SK-N-MC (cell line): ENCODE data around the gene NUDC.

ENCODE experiments used
- EZH2 ChIP-seq: fragments of 200-600 bp; sonication (generic); IDR thresholded peaks from one replicate; pipeline ENCODE4 v1.6.1; 2017; ENCODE audit warnings: antibody characterized with exemption
- POLR2AphosphoS5 ChIP-seq: IDR thresholded peaks from 2 replicates; pipeline ENCODE4 v1.6.1; 2012; ENCODE audit warnings: mild to moderate bottlenecking, low read depth, low read length, borderline replicate concordance

- no peak for TF ChIP-seq POLR2AphosphoS5
- TF ChIP-seq EZH2: no peak
Measured at GRCh38 chr1:26877326-26877725, 44.2 kb upstream of the NUDC start.
